Stimulated activated CD4-positive, alpha-beta T cell treated with anti-CD3 and anti-CD28 coated beads, Interleukin-4, amount 100 ng/mL, for 48 hours (primary cell): ENCODE measurements around the gene NSA2.

Source experiments
- DNase-seq, 2 donors: peaks; one replicate each; pipeline ENCODE4 v3.0.0-alpha.2; 2020; ENCODE audit warnings: low read depth in 2 of 2

The NSA2 gene

DNA sequence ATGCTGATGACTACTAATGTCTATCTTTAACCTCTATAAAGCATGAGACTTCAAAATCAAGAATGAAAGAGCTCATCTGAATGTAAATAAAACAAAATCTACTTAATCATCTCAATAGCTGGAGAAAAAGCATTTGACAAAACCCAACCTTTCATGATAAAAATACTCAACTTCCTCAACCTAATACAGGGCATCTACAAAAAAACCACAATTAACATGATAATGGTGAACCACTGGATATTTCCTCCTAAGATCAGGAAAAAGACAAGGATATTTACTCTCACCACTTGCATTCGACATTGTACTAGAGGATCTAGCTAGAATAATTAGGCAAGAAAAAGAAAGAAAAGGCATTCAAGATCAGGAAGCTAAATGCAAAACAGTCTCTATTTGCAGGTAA, 49.8 kb downstream of the NSA2 start:
- DNase-seq: no peak

DNA sequence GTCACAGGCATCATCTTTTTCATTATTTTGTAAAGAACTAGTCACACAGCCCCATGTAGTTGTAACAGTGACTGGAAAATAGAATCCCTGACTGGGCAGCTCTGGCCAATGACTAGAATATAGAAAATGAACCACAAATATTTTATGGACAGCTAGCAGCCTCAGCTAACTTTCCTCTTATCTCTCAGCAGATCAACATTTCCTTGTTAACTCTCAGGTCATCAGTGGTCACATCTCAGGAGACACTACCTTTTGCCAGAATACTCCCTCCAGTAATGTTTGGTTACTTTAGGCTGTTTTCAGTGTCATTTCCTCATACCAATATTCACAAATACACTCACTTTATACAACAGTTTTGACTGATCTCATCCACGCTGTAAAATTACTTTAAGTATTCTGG, 55.2 kb downstream of the NSA2 start:
- no peak for DNase-seq

DNA sequence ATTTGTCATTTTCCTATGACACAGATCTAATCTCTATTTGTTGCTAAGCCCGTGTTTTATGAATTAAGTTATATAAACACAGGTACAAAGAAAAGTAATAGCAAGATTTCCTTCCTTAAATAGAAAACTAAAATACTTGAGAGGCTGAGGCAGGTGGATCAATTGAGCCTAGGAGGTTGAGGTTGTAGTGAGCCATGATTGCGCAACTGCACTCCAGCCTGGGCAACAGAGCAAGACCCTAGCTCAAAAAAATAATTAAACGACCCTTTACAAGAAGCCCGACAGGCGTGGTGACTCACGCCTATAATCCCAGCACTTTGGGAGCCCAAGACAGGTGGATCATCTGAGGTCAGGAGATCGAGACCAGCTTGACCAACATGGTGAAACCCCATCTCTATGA, 62.4 kb downstream of the NSA2 start:
- DNase-seq: no peak
